ENCODE measurements around the gene TENM3. TPM values are rescaled to one million over a fixed set of nuclear protein-coding genes. Genes with fewer than 3 reads are reported as not detected.

The TENM3 gene
- total RNA-seq, 2 experiments from 2014 or later, result not detected

GRCh38 chr4:182560358-182560757 is 317.2 kb downstream of the TENM3 start:
- ATAC-seq (no peak), DNase-seq (no peak)
- TF ChIP-seq, protein P1, sequence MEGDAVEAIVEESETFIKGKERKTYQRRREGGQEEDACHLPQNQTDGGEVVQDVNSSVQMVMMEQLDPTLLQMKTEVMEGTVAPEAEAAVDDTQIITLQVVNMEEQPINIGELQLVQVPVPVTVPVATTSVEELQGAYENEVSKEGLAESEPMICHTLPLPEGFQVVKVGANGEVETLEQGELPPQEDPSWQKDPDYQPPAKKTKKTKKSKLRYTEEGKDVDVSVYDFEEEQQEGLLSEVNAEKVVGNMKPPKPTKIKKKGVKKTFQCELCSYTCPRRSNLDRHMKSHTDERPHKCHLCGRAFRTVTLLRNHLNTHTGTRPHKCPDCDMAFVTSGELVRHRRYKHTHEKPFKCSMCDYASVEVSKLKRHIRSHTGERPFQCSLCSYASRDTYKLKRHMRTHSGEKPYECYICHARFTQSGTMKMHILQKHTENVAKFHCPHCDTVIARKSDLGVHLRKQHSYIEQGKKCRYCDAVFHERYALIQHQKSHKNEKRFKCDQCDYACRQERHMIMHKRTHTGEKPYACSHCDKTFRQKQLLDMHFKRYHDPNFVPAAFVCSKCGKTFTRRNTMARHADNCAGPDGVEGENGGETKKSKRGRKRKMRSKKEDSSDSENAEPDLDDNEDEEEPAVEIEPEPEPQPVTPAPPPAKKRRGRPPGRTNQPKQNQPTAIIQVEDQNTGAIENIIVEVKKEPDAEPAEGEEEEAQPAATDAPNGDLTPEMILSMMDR (IDR thresholded peaks at IDR 0.05), result no peak
- CTCF ChIA-PET, result no interaction called here
- intact Hi-C loops (cut with micrococcal nuclease), result no loop called here
- POLR2A ChIA-PET, result no interaction called here
- Mint-ChIP-seq H3K27me3 (peaks cover 15% of the 10 kb centered on the region), H3K36me3 (ENCODE audit: low read depth) (no peaks in the 10 kb centered on the region), H3K4me3 (no peak overlapping the region), H3K4me1 (ENCODE audit: low read depth) (no peaks in the 10 kb centered on the region), H3K9me3 (no peaks in the 10 kb centered on the region), H3K27ac (no peak overlapping the region)

DNA sequence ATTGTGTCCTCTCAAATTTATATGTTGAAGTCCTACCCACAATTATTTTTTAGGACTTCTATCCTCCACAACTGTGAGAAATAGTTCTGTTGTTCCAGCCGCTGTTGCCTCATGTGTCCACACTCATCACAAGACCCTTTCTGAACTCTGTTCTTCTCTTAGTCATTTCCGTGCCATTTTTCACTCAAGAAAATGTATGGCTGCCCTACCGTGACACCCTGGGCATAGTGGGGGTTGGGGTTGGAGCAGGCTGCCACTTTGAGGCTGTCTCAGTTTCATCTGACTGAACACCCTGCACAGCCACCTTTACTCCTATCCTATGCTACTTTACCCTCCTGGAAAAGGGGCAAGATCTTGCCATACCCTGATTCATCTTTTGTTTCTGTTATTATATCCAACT is 319.1 kb downstream of the TENM3 start:
- no peaks in the 10 kb centered on the region for H3K4me1 Mint-ChIP-seq (ENCODE audit: low read depth)
- H3K27ac Mint-ChIP-seq, result no peak overlapping the region
- ChIA-PET POLR2A (no interaction called here), CTCF (no interaction called here)
- intact Hi-C loops (cut with micrococcal nuclease), result no loop called here
- no peak overlapping the region for H3K4me3 Mint-ChIP-seq
- peaks cover 20% of the 10 kb centered on the region for H3K27me3 Mint-ChIP-seq
- TF ChIP-seq, protein P1 (IDR thresholded peaks at IDR 0.05), result no peak
- H3K36me3 Mint-ChIP-seq (ENCODE audit: low read depth), result no peaks in the 10 kb centered on the region
- DNase-seq (no peak), ATAC-seq (no peak)
- no peaks in the 10 kb centered on the region for H3K9me3 Mint-ChIP-seq

- Mint-ChIP-seq H3K36me3 (ENCODE audit: low read depth) (no peaks in the 10 kb centered on the region), H3K9me3 (no peaks in the 10 kb centered on the region), H3K4me3 (no peak overlapping the region), H3K27ac (no peak overlapping the region), H3K27me3 (peaks cover 24% of the 10 kb centered on the region), H3K4me1 (ENCODE audit: low read depth) (no peaks in the 10 kb centered on the region)
- POLR2A ChIA-PET, result interaction anchor here (0.6 kb wide), 1 partner anchor 392 kb away, joined by 3 read pairs; no protein-coding TSS in a partner anchor
- no peak for ATAC-seq
- TF ChIP-seq, protein P1 (IDR thresholded peaks at IDR 0.05), result no peak
- CTCF ChIA-PET, result no interaction called here
- DNase-seq, result no peak
- intact Hi-C loops (cut with micrococcal nuclease), result no loop called here
These were observed 321.6 kb downstream of the TENM3 start for GRCh38 chr4:182564724-182565369.

DNA sequence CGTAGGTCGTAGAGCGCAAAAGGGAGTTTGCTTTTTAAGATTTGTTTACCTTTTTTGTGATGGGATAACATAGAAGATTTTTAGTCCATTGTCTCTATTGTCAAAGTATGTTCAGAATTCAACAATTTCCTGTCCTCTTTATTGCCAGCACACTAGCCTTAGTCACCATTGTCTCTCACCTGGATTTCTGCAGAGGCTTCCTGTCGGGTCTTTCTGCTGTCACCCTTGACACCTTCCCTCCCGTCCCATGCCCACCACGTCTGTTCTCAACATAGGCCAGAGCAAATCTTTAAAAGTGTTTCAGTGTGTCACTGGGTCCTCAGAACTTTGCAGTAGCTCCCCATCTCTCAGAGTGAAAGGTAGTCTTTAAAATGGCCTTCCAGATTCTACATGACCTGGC is 323.9 kb downstream of the TENM3 start:
- no peak overlapping the region for H3K27ac Mint-ChIP-seq
- ChIA-PET CTCF (no interaction called here), POLR2A (no interaction called here)
- TF ChIP-seq, protein P1 (IDR thresholded peaks at IDR 0.05), result no peak
- no peaks in the 10 kb centered on the region for H3K36me3 Mint-ChIP-seq (ENCODE audit: low read depth)
- no peak for ATAC-seq
- no peak overlapping the region for H3K4me3 Mint-ChIP-seq
- H3K9me3 Mint-ChIP-seq, result no peaks in the 10 kb centered on the region
- no peak for DNase-seq
- peaks cover 19% of the 10 kb centered on the region for H3K27me3 Mint-ChIP-seq
- H3K4me1 Mint-ChIP-seq (ENCODE audit: low read depth), result no peaks in the 10 kb centered on the region
- intact Hi-C loops (cut with micrococcal nuclease), result no loop called here

DNA sequence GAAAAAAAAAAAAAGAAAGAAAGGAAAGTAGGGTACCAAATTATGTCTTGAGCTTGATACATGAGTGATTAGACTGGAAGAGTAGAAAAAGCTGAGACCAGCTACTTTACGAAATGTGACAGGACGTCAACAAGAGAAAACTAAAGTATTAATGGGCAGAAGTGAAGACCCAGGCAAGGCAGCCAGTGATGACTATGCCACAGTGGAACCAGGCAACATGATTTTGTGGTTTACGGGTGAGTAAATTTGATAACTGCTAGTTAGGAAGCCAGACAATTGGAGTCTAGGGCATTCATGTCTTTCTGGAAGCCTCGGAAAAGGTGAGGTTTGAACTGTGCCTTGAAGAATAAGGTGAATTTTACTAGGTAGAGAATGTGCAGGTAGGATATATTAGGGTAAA is 326.4 kb downstream of the TENM3 start:
- H3K9me3 Mint-ChIP-seq, result no peaks in the 10 kb centered on the region
- H3K4me3 Mint-ChIP-seq, result no peak overlapping the region

More for the DNA sequence above, 326.4 kb downstream of the TENM3 start:
- intact Hi-C loops (cut with micrococcal nuclease), result no loop called here
- DNase-seq (no peak), ATAC-seq (no peak)
- POLR2A ChIA-PET, result no interaction called here
- Mint-ChIP-seq H3K4me1 (ENCODE audit: low read depth) (no peaks in the 10 kb centered on the region), H3K27ac (no peak overlapping the region), H3K36me3 (ENCODE audit: low read depth) (no peaks in the 10 kb centered on the region), H3K27me3 (peaks cover 16% of the 10 kb centered on the region)
- CTCF ChIA-PET, result no interaction called here
- TF ChIP-seq, protein P1 (IDR thresholded peaks at IDR 0.05), result no peak

All from activated CD8-positive, alpha-beta T cell treated with anti-CD3 and anti-CD28 coated beads for 36 hours (primary cell).